HG03442 (cell line): Measurements from ENCODE around the gene FRMD4A.

Source experiments
- ATAC-seq: cut with Tn5 transposase; IDR thresholded peaks from one replicate; pipeline ENCODE4 v1.9.1; 2021; ENCODE audit warnings: mild to moderate bottlenecking, moderate library complexity; ENCODE audit not compliant: unreplicated experiment

FRMD4A gene

GRCh38 chr10:13604357-13605040, 726.2 kb downstream of the FRMD4A start:
- no peak for ATAC-seq

- ATAC-seq = no peak
Measured at GRCh38 chr10:13597909-13598308, 732.8 kb downstream of the FRMD4A start.

- no peak for ATAC-seq
Measured at GRCh38 chr10:13594641-13595040, 736.1 kb downstream of the FRMD4A start.
